Muscle layer of duodenum (tissue), 2 donors: ENCODE measurements around the gene ADAP1.

Experiments used
- H3K27ac ChIP-seq: one replicate; pipeline ENCODE4 v1.7.0; 2013; ENCODE audit warnings: mild to moderate bottlenecking, low read length
- H3K27me3 ChIP-seq: one replicate; pipeline ENCODE4 v1.7.0; 2013; ENCODE audit warnings: low read depth, mild to moderate bottlenecking, control low read depth, low read length
- H3K36me3 ChIP-seq, 2 donors: one replicate each; pipeline ENCODE4 v1.7.0; 2013; ENCODE audit warnings: low read length in 2 of 2, control low read depth in 1 of 2, mild to moderate bottlenecking in 1 of 2; ENCODE audit not compliant: insufficient read depth in 2 of 2, control insufficient read depth in 1 of 2
- H3K4me1 ChIP-seq, 2 donors: one replicate each; pipeline ENCODE4 v1.7.0; 2013; ENCODE audit warnings: low read length in 2 of 2, mild to moderate bottlenecking in 2 of 2, control low read depth in 1 of 2, moderate library complexity in 1 of 2; ENCODE audit not compliant: insufficient read depth in 2 of 2, control insufficient read depth in 1 of 2
- H3K4me3 ChIP-seq, 2 donors: one replicate each; pipeline ENCODE4 v1.7.0; 2013; ENCODE audit warnings: low read length in 2 of 2, low read depth in 1 of 2, mild to moderate bottlenecking in 1 of 2
- H3K9me3 ChIP-seq, 2 donors: one replicate each; pipeline ENCODE4 v1.7.0; 2013; ENCODE audit warnings: low read length in 2 of 2, control low read depth in 1 of 2, mild to moderate bottlenecking in 1 of 2; ENCODE audit not compliant: control insufficient read depth in 1 of 2
- donor health status: healthy.

The ADAP1 gene

GRCh38 chr7:860149-860548, 94.3 kb downstream of the ADAP1 start:
- Histone ChIP-seq H3K4me1 (no peaks in the 10 kb centered on the region), H3K27me3 (no peaks in the 10 kb centered on the region), H3K27ac (no peak overlapping the region), H3K36me3 (peaks cover 54 to 81% of the 10 kb centered on the region in 2 donors), H3K9me3 (no peaks in the 10 kb centered on the region), H3K4me3 (no peak overlapping the region)

GRCh38 chr7:859359-860030, 95.0 kb downstream of the ADAP1 start:
- Histone ChIP-seq H3K27me3 (no peaks in the 10 kb centered on the region), H3K9me3 (no peaks in the 10 kb centered on the region), H3K36me3 (peaks cover 56 to 81% of the 10 kb centered on the region in 2 donors), H3K27ac (no peak overlapping the region), H3K4me1 (no peaks in the 10 kb centered on the region), H3K4me3 (no peak overlapping the region)

GRCh38 chr7:857661-858060, 96.8 kb downstream of the ADAP1 start:
- no peaks in the 10 kb centered on the region for H3K4me1 ChIP-seq
- H3K27me3 ChIP-seq: no peaks in the 10 kb centered on the region
- H3K4me3 ChIP-seq: no peak overlapping the region
- H3K9me3 ChIP-seq: no peaks in the 10 kb centered on the region
- H3K27ac ChIP-seq: no peak overlapping the region
- H3K36me3 ChIP-seq: peaks cover 73 to 89% of the 10 kb centered on the region in 2 donors

- peaks cover 74 to 88% of the 10 kb centered on the region in 2 donors for H3K36me3 ChIP-seq
- H3K4me1 ChIP-seq: no peaks in the 10 kb centered on the region
- no peaks in the 10 kb centered on the region for H3K27me3 ChIP-seq
- H3K9me3 ChIP-seq: no peaks in the 10 kb centered on the region
- H3K27ac ChIP-seq: no peak overlapping the region
- no peak overlapping the region for H3K4me3 ChIP-seq
Measured at GRCh38 chr7:856444-857095, 97.9 kb downstream of the ADAP1 start.

GRCh38 chr7:855686-856369, 98.7 kb downstream of the ADAP1 start:
- Histone ChIP-seq H3K27ac (no peak overlapping the region), H3K4me3 (no peak overlapping the region), H3K36me3 (peaks cover 69 to 88% of the 10 kb centered on the region in 2 donors), H3K27me3 (no peaks in the 10 kb centered on the region), H3K9me3 (no peaks in the 10 kb centered on the region), H3K4me1 (no peaks in the 10 kb centered on the region)

- H3K4me3 ChIP-seq: no peak overlapping the region
- no peaks in the 10 kb centered on the region for H3K27me3 ChIP-seq
- peaks cover 67 to 91% of the 10 kb centered on the region in 2 donors for H3K36me3 ChIP-seq
- no peak overlapping the region for H3K27ac ChIP-seq
- H3K4me1 ChIP-seq: no peaks in the 10 kb centered on the region
- H3K9me3 ChIP-seq: no peaks in the 10 kb centered on the region
Measured at GRCh38 chr7:854118-854775, 100.2 kb downstream of the ADAP1 start.

- peaks cover 64 to 89% of the 10 kb centered on the region in 2 donors for H3K36me3 ChIP-seq
Measured at GRCh38 chr7:853366-854117, 100.9 kb downstream of the ADAP1 start.

GRCh38 chr7:851204-851603, 103.3 kb downstream of the ADAP1 start:
- H3K36me3 ChIP-seq: peaks cover 52 to 68% of the 10 kb centered on the region in 2 donors

More at GRCh38 chr7:853366-854117, 100.9 kb downstream of the ADAP1 start:
- Histone ChIP-seq H3K4me1 (no peaks in the 10 kb centered on the region), H3K9me3 (no peaks in the 10 kb centered on the region), H3K27me3 (no peaks in the 10 kb centered on the region), H3K27ac (no peak overlapping the region), H3K4me3 (no peak overlapping the region)

GRCh38 chr7:849781-850180, 104.7 kb downstream of the ADAP1 start:
- peaks cover 49 to 58% of the 10 kb centered on the region in 2 donors for H3K36me3 ChIP-seq
- H3K4me1 ChIP-seq: no peaks in the 10 kb centered on the region
- H3K9me3 ChIP-seq: no peaks in the 10 kb centered on the region
- no peak overlapping the region for H3K27ac ChIP-seq
- H3K27me3 ChIP-seq: no peaks in the 10 kb centered on the region
- no peak overlapping the region for H3K4me3 ChIP-seq

More at GRCh38 chr7:851204-851603, 103.3 kb downstream of the ADAP1 start:
- Histone ChIP-seq H3K27me3 (no peaks in the 10 kb centered on the region), H3K27ac (no peak overlapping the region), H3K9me3 (no peaks in the 10 kb centered on the region), H3K4me3 (no peak overlapping the region), H3K4me1 (no peaks in the 10 kb centered on the region)

- H3K27ac ChIP-seq: no peak overlapping the region
- H3K4me1 ChIP-seq: no peaks in the 10 kb centered on the region
- no peaks in the 10 kb centered on the region for H3K27me3 ChIP-seq
- H3K36me3 ChIP-seq: peaks cover 50 to 62% of the 10 kb centered on the region in 2 donors
- H3K4me3 ChIP-seq: no peak overlapping the region
- no peaks in the 10 kb centered on the region for H3K9me3 ChIP-seq
Measured at GRCh38 chr7:849145-849544, 105.3 kb downstream of the ADAP1 start.
